ENCODE measurements around the gene THBS1. TPM values are rescaled to one million over a fixed set of nuclear protein-coding genes. Genes with fewer than 3 reads are reported as not detected.

The THBS1 gene
- 35.4 TPM for total RNA-seq
- long read RNA-seq, full-length matches to known transcripts = 2 of 10 reads
- long read RNA-seq, partial matches to known transcripts = 8 of 10 reads
- long read RNA-seq, other reads (novel, unspliced or antisense) = 0 of 10 reads

DNA sequence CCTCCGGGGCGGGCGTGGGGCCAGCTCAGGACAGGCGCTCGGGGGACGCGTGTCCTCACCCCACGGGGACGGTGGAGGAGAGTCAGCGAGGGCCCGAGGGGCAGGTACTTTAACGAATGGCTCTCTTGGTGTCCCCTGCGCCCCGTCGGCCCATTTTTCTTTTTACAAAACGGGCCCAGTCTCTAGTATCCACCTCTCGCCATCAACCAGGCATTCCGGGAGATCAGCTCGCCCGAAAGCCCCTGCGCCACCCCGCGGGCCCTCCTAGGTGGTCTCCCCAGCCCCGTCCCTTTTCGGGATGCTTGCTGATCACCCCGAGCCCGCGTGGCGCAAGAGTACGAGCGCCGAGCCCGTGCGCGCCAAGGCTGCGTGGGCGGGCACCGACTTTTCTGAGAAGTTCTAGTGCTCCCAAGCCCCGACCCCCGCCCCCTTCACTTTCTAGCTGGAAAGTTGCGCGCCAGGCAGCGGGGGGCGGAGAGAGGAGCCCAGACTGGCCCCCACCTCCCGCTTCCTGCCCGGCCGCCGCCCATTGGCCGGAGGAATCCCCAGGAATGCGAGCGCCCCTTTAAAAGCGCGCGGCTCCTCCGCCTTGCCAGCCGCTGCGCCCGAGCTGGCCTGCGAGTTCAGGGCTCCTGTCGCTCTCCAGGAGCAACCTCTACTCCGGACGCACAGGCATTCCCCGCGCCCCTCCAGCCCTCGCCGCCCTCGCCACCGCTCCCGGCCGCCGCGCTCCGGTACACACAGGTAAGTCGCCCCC is at the start of gene THBS1:
Gene THBS1 (plus strand): TSS at position 595 of the 757 bp plus-strand sequence. CDS start 779 bp downstream, outside the sequence.
- intact Hi-C loops (cut with DNase I) = loop anchor here (2.0 to 5.0 kb wide), 6 partner anchors 88 to 873 kb away; no protein-coding TSS in a partner anchor
- peak; percentile 90 for DNase-seq (ENCODE audit: missing footprints)
- ATAC-seq = peak; percentile 80

DNA sequence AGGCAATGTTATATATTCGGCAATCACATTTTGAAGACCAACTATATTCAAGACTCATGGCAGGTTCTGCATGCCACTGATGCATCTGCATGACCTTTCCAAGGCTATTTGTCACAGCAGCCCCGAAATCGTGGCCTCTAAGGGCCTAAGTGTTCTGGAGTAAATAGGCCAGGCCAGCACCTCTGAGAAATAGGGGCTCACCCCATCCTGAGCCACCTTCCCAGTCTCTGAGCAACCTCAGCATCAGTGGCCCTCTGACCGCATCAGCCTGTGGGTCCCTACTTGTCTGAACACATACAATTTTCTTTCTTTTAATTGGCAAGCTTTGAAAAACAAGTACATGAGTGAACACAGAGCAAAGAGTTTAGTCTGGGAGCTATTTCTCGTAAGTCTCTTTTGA is 45.9 kb upstream of the THBS1 start:
- no peak for ATAC-seq
- no peak for DNase-seq (ENCODE audit: missing footprints)
- intact Hi-C loops (cut with DNase I) = no loop called here

DNA sequence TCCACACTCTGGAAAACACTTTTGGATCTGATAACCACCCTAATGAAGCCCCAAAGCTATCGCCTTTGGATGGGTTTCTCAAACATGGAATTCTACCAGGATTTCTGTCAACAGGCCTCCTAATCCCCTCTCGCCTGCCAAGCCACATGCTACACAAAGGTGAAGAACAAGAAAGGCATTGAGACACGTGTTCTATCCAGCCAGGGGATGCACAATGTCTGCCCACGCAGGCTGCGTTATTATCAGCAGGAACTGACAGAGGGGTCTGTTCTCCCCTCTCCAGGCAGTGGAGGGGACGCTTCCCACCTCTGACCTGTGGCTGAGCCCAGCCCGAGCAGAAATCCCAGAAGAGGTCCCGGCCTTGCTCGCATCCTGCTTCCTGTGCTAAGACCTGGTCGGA is 45.4 kb upstream of the THBS1 start:
- DNase-seq (ENCODE audit: missing footprints) (no peak), ATAC-seq (no peak)
- intact Hi-C loops (cut with DNase I) = no loop called here

DNA sequence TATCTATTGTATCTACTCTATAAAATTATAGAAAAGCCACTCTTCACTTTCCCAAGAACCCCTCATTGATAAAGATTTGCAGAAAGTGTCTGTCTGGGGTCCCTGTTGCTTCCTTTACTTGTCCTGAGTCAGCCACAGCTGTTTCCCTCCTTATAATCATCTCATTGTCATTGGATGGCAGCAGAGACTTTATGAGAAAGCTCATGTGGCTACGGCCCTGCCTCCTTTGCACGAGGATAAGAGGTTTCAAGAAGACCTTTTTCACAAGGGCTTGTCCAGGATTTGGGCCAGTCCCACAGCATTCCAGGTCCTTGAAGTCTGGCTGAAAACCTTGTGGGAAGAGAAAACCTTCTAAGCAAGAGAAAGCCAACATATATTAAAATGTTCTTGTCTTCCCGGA is 41.9 kb upstream of the THBS1 start:
- DNase-seq (ENCODE audit: missing footprints) (no peak), ATAC-seq (no peak)
- intact Hi-C loops (cut with DNase I) = no loop called here

DNA sequence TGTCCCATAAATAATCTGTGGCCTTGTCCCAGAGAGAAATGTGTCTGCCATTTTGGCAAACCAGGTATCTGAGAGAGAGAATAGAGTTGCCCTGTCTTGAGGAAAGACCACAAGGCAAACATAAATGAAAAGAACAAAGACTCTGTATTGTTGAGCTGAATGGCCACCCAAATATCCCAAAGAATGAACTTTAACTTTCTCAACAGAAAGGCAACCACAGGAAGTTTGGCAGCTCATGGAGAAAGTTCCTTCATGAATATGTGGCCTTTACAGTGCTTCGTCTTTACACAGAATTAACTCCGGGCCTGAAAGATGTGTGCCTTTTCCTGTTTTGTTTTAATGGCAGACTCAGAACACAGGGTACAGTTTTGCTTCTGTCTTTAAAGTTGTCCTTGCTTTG is 41.4 kb upstream of the THBS1 start:
- intact Hi-C loops (cut with DNase I) = no loop called here
- DNase-seq (ENCODE audit: missing footprints) (no peak), ATAC-seq (no peak)

DNA sequence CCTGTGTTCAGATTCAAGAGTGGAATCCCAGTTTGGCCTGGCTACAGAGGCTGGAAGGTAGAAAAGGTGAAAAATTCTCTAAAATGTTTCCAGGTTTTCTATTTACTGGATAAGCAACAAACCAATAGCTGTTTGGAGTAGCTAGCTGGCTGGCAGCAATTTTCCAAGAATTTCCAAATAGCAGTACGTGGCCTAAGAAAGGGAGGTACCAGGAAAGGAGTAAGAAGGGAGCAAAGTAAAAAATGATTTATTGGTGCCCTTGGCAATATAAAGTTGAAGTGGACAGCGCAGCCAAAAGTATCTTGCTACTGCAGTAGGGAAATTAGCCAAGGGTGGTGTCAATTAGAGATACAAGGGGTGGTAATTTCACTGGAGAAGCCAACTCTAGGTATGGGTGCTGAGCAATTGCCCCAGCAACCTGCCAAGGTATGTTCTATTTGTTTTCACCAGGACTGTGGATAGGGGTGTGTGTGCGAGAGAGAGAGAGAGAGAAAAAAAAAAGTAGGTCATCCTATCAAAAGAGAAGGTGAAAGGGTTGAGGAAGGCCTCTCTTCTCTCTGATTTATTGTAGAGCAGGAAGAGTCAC is 40.8 kb upstream of the THBS1 start:
- intact Hi-C loops (cut with DNase I) = no loop called here
- no peak for DNase-seq (ENCODE audit: missing footprints)

DNA sequence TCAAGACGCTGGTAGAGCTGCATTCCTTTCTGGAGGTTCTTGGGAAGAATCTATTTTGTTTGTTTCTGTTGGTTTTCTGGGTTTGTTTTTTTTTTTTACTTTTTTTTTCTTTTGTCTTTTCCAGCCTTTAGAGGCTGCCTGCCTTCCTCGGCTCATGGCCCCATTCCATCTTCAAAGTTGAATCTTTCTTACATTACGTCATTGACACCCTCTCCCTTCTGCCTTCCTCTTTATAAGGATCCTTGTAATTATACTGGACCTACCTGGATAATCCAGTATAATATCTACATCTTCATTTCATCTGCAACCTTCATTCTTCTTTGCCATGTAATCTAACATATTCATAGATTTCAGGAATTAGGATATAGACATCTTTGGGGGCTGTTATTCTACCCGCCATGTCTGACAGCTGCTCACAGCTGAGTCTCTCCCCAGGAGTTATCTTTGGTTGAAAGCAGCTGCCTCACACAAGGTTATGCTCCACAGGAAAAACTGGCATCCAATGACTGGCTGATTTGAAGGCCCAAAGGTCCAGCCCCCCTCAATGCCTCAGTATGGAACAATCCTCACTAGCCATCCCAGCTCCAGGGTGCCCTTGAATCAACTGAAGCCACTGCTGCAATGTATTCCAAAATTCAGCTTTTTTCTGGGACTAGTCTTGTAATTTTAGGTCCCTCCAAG is 38.4 kb upstream of the THBS1 start:
- intact Hi-C loops (cut with DNase I) = no loop called here
- DNase-seq (ENCODE audit: missing footprints) = no peak

More for the DNA sequence above, 40.8 kb upstream of the THBS1 start:
- no peak for ATAC-seq

DNA sequence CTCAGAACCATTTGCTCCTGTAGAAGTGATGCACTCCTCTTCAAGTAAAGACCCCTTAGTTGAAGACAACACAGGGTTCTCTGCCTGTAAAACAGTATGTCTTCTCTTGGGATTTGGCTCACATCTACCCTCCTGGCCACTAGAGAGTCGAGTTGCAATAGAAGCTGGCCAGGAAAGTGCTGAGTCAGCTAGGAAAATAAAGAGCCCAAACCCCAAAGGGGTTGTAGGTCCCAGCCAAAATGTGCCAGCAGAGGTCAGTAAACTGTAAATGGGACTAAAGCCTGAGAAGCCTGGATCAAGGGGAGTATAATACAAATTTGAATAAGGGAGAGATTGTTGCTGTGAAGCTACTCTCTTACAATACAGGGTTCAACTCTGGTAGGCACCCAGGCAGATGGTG is 37.2 kb upstream of the THBS1 start:
- intact Hi-C loops (cut with DNase I) = no loop called here
- DNase-seq (ENCODE audit: missing footprints) = no peak
- no peak for ATAC-seq

More for the DNA sequence above, 38.4 kb upstream of the THBS1 start:
- ATAC-seq = no peak

DNA sequence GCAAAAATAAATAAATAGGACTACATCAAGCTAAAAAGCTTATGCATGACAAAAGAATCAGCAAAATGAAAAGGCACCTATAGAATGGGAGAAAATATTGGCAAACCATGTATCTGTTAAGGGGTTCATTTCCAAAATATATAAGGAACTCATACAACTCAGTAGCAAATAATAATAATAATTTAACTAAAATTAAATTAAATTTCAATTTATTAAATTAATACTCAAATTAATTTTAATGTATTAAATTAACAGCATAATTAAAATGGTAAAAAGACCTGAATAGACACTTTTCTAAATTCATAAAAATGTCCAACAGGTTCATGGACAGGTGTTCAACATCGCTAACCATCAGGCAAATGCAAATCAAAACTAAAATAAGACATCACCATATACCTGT is 34.0 kb upstream of the THBS1 start:
- ATAC-seq (no peak), DNase-seq (ENCODE audit: missing footprints) (no peak)
- intact Hi-C loops (cut with DNase I) = no loop called here

DNA sequence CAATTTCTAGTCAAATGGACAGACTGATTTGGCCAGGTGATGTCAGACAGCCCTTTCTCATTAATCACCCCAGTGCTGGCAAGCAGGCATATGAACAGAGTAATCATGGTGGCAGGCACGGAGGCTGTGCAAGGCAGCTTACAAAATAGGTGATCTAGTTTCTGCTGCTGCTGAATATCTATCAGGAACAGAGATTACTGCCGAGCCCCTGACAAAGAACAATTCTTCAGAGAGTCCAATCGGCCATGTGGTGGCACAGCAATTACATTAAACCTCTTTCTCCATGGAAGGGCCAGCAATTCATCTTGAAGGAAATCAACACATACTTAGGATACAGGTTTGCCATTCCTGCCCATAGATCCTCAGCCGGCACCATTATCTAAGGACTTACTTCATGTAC is 32.3 kb upstream of the THBS1 start:
- ATAC-seq = no peak
- DNase-seq (ENCODE audit: missing footprints) = no peak
- intact Hi-C loops (cut with DNase I) = no loop called here

DNA sequence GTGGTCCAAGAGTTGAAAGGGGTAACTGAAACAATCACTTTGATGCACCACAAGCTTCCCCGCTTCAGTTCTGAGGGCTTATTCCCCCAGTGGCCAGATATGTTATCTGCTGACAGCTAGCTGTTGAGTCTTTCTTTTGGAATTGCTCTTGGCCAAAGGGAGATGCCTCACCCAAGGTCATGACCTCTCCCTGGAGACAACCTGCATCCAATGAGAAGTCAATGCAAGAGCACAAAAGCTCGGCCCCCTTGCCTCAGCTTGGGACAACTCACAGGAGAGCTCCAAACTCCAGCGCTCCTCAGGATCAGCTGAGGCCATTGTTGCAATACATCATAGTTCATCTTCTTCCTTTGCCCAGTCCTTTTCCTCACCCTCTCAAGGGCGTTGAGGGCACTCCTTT is 31.0 kb upstream of the THBS1 start:
- intact Hi-C loops (cut with DNase I) = no loop called here
- peak; percentile 68 for DNase-seq (ENCODE audit: missing footprints)
- ATAC-seq = peak; percentile 94

DNA sequence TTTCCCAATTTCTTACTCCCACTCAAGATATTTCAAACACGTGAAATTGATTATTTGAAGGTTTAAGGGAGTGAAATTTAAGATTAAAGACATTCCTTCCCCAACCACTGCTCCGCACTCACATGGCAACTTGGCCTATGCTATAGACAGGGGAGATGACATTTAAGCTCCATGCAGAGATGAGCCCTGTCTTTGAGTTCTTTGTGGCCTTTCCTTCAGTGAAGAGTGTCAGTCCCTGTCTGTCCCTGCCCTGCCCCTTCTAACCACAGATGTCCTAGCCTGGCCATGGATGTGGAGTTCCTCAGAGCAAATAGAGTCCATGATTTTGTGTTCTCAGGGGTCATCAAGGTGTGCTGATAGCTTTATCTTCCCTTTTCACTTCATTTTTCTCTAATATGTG is 29.4 kb upstream of the THBS1 start:
- intact Hi-C loops (cut with DNase I) = no loop called here
- ATAC-seq (no peak), DNase-seq (ENCODE audit: missing footprints) (no peak)

DNA sequence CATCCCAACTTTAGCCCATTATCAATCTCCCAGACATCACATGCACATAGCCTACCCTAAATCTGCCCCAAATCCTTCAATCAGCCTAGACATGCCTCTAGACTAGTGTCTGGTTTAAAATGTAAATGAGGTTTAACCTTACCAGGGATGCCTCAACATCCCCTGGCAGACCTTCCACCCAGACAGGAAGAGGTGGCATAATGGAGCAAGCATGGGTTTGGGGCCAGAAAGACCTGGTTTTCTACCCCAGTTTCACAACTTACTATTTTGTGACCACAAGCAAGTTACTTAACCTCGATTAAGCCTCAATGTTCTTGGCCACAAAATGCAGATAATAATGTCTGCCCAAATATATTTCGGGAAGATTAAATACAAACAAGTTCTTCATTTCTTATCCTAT is 28.3 kb upstream of the THBS1 start:
- ATAC-seq (no peak), DNase-seq (ENCODE audit: missing footprints) (no peak)
- intact Hi-C loops (cut with DNase I) = no loop called here

DNA sequence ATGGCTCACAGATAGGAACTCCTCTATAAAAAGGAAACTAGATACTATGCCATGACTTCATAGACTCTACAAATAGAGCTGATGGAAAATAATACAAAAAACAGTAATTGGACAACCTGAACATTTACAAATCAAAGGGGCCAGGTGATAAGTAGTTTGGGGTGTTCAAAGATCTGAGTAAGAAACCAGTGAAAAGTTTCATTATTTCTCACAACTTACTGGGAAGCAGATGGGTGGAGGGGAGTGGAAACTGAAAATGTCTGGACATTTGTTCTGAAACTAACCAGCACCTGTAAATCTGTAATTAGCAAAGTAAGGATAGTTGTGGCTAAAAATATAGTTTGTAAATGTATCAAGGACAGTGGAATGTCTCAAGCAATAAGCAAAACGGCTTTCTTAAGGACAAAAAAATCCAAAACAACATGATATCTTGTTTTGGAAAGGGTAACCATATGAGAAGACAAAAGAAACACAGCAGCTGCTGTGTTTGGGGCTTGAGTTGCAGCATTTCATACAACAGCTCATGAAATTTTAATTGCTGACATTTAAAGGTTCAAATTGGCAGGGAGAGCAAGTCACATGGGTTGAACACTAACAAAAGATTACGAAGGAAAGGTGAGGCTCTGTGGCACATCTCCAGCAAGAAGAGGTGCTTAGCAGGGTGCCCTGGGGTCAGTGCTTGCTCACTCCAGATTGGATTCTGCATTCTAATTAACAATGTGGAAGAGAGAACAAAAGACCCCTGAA is 26.8 kb upstream of the THBS1 start:
- intact Hi-C loops (cut with DNase I) = no loop called here
- ATAC-seq (no peak), DNase-seq (ENCODE audit: missing footprints) (no peak)

DNA sequence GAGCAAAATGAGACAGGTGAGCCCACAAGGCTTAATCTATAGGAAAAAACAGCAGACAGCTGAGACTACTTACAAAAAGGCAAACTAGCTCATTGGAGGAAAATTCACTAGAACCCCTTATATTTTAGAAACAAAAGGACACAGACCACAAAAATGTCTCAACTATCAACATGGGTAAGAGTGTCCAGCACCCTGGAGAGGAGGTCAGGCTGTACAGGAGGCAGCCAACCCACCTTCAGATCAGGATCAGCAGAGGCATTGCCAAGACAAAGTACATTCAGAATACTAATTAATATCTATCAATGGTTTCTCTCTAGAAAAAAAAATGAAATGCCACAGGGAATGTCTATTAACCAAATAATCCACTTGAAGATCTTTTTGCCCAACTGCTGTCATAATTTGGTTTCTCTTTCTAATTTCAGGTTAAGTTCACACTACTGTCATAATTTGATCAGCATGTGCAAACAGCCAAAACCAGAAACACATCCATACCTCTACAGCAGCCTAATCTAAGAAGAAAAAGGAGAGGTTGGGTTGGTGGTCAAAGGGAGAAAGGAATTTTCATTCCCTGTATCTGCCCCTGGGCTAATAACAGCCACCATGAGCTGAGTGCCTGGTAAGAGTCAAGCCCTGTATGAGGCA is 26.0 kb upstream of the THBS1 start:
- no peak for DNase-seq (ENCODE audit: missing footprints)
- intact Hi-C loops (cut with DNase I) = no loop called here
- ATAC-seq = no peak

DNA sequence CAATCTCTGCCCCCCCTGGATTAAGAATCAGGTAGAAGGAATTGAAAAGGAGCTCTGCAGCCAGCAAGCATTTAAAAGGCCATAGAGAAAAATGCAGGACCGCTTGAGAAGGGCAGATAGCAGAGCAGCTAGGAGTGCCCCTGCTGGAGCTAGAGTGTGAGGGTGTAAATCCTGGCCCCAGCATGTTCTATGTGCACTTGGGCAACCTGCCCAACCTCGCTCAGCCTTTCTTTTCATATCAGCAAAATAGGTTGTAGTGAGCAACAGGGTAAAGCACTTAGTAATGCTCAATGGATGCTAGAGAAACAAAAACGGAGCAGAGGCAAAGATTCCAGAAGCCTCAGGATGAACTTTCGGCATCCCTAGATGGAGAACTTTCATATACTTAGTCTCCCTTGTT is 25.0 kb upstream of the THBS1 start:
- intact Hi-C loops (cut with DNase I) = no loop called here
- ATAC-seq (no peak), DNase-seq (ENCODE audit: missing footprints) (no peak)

DNA sequence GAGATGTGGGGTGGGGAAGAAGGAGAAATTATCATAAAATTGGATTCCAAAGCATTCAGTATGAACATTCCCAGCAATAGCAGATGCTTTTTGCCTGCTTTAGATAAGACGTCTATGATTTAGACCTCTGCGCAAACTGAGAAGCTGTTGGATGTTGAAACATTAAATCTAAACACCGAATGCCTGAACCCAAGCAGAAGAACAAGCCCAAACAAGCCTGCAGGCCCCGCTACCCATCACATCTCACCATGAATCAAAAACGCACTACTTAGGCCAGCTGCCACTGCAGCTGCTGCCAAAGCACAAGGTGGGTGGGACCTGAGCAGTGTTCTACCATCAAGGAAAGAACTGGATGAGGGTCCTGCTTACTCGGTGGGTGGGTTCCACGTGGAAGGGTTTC is 24.4 kb upstream of the THBS1 start:
- DNase-seq (ENCODE audit: missing footprints) (no peak), ATAC-seq (no peak)
- intact Hi-C loops (cut with DNase I) = no loop called here

DNA sequence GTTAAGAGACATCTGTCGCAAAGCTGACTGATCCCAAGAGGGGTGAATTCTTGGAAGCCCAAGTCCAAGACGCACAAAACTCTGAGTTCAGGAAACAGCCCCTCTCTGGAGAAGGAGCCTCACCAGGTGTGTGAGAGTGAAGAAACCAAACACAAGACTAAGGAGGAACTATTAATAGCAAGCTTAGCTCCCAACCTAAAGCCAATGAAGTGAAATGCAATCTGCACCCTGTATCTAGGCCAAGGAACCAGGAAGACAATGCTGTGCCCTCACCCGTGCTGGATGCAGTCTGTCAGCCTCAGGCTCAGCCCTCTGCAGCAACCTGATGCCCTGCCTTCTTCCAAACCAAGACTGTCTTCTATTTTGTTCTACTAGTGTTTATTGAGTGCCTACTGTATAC is 22.5 kb upstream of the THBS1 start:
- intact Hi-C loops (cut with DNase I) = no loop called here
- ATAC-seq = no peak

More for the DNA sequence above, 22.5 kb upstream of the THBS1 start:
- DNase-seq (ENCODE audit: missing footprints) = no peak
